Endothelial cell of umbilical vein (primary cell): ENCODE measurements around the gene CTBS. TPM values are rescaled to one million over a fixed set of nuclear protein-coding genes. Genes with fewer than 3 reads are reported as not detected.

Experiments
- BruUV-seq: library from RNA; stranded (reverse); fragments of 400-500 nt; replicated peaks from 2 replicates; lab custom pipeline; 2021; lab: Mats Ljungman, UMichigan
- CTCF ChIA-PET: fragments of 300-600, 350-600 bp; sonication (Branson Sonifier 250); formaldehyde crosslinking; loops from one replicate; lab custom pipeline; 2021; ENCODE audit warnings: antibody characterized with exemption, inconsistent platforms; lab: Charles Lee
- POLR2A ChIA-PET: fragments of 300-600, 350-600 bp; sonication (Branson Sonifier 250); formaldehyde crosslinking; loops from one replicate; lab custom pipeline; 2021; ENCODE audit warnings: antibody characterized with exemption, inconsistent platforms; lab: Charles Lee
- DNase-seq: peaks from one replicate; pipeline ENCODE4 v3.0.0-alpha.2; 2011; ENCODE audit warnings: low read depth, low spot score
- FAIRE-seq: peaks from 2 replicates; lab custom pipeline; 2011; peaks lifted over from hg19 to GRCh38; lab: Jason Lieb, UNC
- H2AFZ ChIP-seq: 2 replicates; pipeline ENCODE4 v1.6.0; 2012; ENCODE audit warnings: low read depth, low read length, control low read depth, inconsistent platforms
- H3K27ac ChIP-seq: 2 replicates; pipeline ENCODE4 v1.5.1; 2011; ENCODE audit warnings: low read depth, mild to moderate bottlenecking, control low read depth, low read length, moderate library complexity; ENCODE audit not compliant: insufficient read depth
- H3K27me3 ChIP-seq, 2 experiments: 2 replicates each; pipeline versions ENCODE4 v1.6.0 to v1.6.1; 2011; ENCODE audit warnings: low read length in 2 of 2, mixed read lengths in 1 of 2; ENCODE audit not compliant: control insufficient read depth in 2 of 2, insufficient read depth in 2 of 2
- H3K36me3 ChIP-seq, 2 experiments: 2 replicates in 1 of 2; 3 replicates in 1 of 2; pipeline ENCODE4 v1.5.1; 2011; ENCODE audit warnings: low read length in 2 of 2, mild to moderate bottlenecking in 1 of 2, moderate library complexity in 1 of 2; ENCODE audit not compliant: control insufficient read depth in 2 of 2, insufficient read depth in 2 of 2; ENCODE audit errors: extremely low read depth in 1 of 2
- H3K4me1 ChIP-seq: 3 replicates; pipeline ENCODE4 v1.5.1; 2011; ENCODE audit warnings: mild to moderate bottlenecking, low read length; ENCODE audit not compliant: control insufficient read depth, insufficient read depth; ENCODE audit errors: extremely low read depth
- H3K4me2 ChIP-seq: 2 replicates; pipeline ENCODE4 v1.6.1; 2011; ENCODE audit warnings: low read length, control low read depth, mixed read lengths; ENCODE audit not compliant: insufficient read depth
- H3K4me3 ChIP-seq, 3 experiments: fragments of 200-600 bp in 1 of 3; sonication (generic), shearing (Covaris generic) in 1 of 3; replicated peaks in 1 of 3; 2 replicates each; pipeline ENCODE4 v1.5.1; 2011 to 2016; ENCODE audit warnings: control low read depth in 3 of 3, low read length in 3 of 3, mild to moderate bottlenecking in 2 of 3, inconsistent platforms in 1 of 3, low read depth in 1 of 3, moderate library complexity in 1 of 3; ENCODE audit not compliant: insufficient read depth in 1 of 3
- H3K79me2 ChIP-seq: 2 replicates; pipeline ENCODE4 v1.6.0; 2012; ENCODE audit warnings: low read length, inconsistent platforms; ENCODE audit not compliant: control insufficient read depth, insufficient read depth
- H3K9ac ChIP-seq: replicated peaks from 2 replicates; pipeline ENCODE3; 2011; ENCODE audit warnings: low read length, control low read depth; ENCODE audit not compliant: insufficient read depth; ENCODE audit errors: extremely low read depth
- H3K9me1 ChIP-seq: replicated peaks from 3 replicates; pipeline ENCODE4 v1.6.0; 2011; ENCODE audit warnings: mild to moderate bottlenecking, low read length; ENCODE audit not compliant: control insufficient read depth, insufficient read depth; ENCODE audit errors: extremely low read depth
- H3K9me3 ChIP-seq: replicated peaks from 2 replicates; pipeline ENCODE4 v1.5.1; 2012; ENCODE audit warnings: low read length, inconsistent platforms; ENCODE audit not compliant: control insufficient read depth, insufficient read depth
- H4K20me1 ChIP-seq: replicated peaks from 2 replicates; pipeline ENCODE3; 2011; ENCODE audit warnings: mild to moderate bottlenecking, low read length; ENCODE audit not compliant: control insufficient read depth, insufficient read depth; ENCODE audit errors: extremely low read depth
- dilution Hi-C: fragments of 300-500 bp; cut with MboI; formaldehyde crosslinking; loops from one replicate; pipeline ENCODE4 v1.15.0; 2019; ENCODE audit warnings: low sequenced_read_pairs; ENCODE audit not compliant: extremely low pct_ligation_motif_present
- intact Hi-C: fragments of 100-400 bp; cut with micrococcal nuclease; formaldehyde crosslinking; loops from one replicate; pipeline ENCODE4 v1.10.0; 2022
- polyA plus RNA-seq, 4 experiments: library from polyadenylated mRNA; depleted of rRNA in 3 of 4; stranded (reverse) in 3 of 4; unstranded in 1 of 4; fragments of >200 nt; gene quantifications; 2 replicates each; pipeline versions ENCODE4 v1.2.1 to v1.2.3, GENCODE V29; 2011 to 2012; ENCODE audit warnings: missing spikeins in 1 of 4
- total RNA-seq: library from RNA; stranded (reverse); gene quantifications from 2 replicates; pipeline ENCODE4 v1.2.3, GENCODE V29; 2021
- TF ChIP-seq, protein P1 (sequence below), 2 donors: IDR thresholded peaks; 1 replicate in 1 of 2; 2 replicates in 1 of 2; pipeline ENCODE4 v1.5.1; 2011; ENCODE audit warnings: low read length in 2 of 2, mild to moderate bottlenecking in 2 of 2, moderate library complexity in 2 of 2, control low read depth in 1 of 2, inconsistent platforms in 1 of 2, low read depth in 1 of 2; ENCODE audit not compliant: insufficient read depth in 1 of 2; ENCODE audit errors: extremely low read depth in 1 of 2
- TF ChIP-seq, protein P2 (sequence below): IDR thresholded peaks from 2 replicates; pipeline ENCODE4 v1.6.1; 2011; ENCODE audit not compliant: insufficient read depth, insufficient read length

CTBS gene
- total and polyA plus RNA-seq, 2 donors (not counting 3 experiments of a cell fraction or from before 2014, with no cell fraction given): 11.4 to 14.3 TPM

DNA sequence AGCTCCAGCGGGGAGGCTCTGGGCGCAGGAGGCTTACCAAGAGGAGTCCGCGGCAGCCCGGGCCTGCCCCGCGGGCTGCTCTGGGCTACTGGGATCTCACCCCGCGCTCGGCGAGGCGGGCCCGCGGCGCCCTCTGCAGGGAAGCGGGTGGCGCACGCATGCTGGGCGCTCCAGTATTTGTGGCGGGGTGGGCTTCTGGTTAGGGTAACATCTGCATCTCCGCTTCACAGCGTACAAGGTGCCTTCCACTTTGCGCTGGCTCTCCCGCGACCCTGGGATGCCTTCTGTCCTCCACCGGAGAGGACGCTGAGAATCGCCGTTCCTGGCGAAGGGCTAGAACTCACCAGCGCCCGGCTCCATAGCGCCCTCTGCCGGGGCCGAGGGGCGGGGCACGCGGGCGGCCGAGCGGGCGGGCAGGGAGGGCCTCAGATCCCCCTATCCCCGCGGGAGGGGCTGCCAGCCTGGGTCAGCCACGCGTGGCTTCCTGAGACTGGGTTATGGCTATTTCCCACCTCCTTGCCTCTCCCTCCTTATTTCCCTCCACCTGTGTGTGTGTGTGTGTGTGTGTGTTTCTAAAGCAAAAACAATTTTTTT lies 46.6 kb upstream of the CTBS start:
- Histone ChIP-seq H3K27ac (peak overlapping the region; percentile 69), H4K20me1 (no peaks in the 10 kb centered on the region), H3K36me3 (no peaks in the 10 kb centered on the region), H3K4me1 (peaks cover 15% of the 10 kb centered on the region), H3K79me2 (no peaks in the 10 kb centered on the region), H3K9me3 (no peaks in the 10 kb centered on the region), H3K27me3 (no peaks in the 10 kb centered on the region), H3K4me3 (peak overlapping the region; percentile 33 to 66 (median 38)), H2AFZ (peak overlapping the region; percentile 100), H3K9ac (peak overlapping the region; percentile 70), H3K9me1 (no peaks in the 10 kb centered on the region), H3K4me2 (peak overlapping the region; percentile 73)
- dilution Hi-C loops: loop anchor here (25.0 kb wide), 1 partner anchor 184 kb away; no protein-coding TSS in a partner anchor
- TF ChIP-seq, protein P1, sequence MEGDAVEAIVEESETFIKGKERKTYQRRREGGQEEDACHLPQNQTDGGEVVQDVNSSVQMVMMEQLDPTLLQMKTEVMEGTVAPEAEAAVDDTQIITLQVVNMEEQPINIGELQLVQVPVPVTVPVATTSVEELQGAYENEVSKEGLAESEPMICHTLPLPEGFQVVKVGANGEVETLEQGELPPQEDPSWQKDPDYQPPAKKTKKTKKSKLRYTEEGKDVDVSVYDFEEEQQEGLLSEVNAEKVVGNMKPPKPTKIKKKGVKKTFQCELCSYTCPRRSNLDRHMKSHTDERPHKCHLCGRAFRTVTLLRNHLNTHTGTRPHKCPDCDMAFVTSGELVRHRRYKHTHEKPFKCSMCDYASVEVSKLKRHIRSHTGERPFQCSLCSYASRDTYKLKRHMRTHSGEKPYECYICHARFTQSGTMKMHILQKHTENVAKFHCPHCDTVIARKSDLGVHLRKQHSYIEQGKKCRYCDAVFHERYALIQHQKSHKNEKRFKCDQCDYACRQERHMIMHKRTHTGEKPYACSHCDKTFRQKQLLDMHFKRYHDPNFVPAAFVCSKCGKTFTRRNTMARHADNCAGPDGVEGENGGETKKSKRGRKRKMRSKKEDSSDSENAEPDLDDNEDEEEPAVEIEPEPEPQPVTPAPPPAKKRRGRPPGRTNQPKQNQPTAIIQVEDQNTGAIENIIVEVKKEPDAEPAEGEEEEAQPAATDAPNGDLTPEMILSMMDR (IDR thresholded peaks at IDR 0.05; ENCODE audit: extremely low read depth in 1 of 2, insufficient read depth in 1 of 2, low read depth in 1 of 2, low read length in 2 of 2): peak; percentile 65 to 84
- TF ChIP-seq, protein P2, sequence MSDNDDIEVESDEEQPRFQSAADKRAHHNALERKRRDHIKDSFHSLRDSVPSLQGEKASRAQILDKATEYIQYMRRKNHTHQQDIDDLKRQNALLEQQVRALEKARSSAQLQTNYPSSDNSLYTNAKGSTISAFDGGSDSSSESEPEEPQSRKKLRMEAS: no peak
- intact Hi-C loops: loop anchor here (1.0 to 5.0 kb wide), 8 partner anchors 12 to 689 kb away; partner anchors contain the start of gene SSX2IP
- ChIA-PET POLR2A (interaction anchor here (0.9 kb wide), 1 partner anchor 48 kb away, joined by 3 read pairs; no protein-coding TSS in a partner anchor), CTCF (interaction anchor here (0.9 to 3.9 kb wide), 14 partner anchors 10 to 479 kb away, joined by 3 to 28 read pairs (median 4); partner anchors contain the start of genes CTBS, GNG5, PRKACB and SPATA1)
- BruUV-seq: no TSS peak
- DNase-seq (peak; percentile 80), FAIRE-seq (peak; percentile 54)
